DMS 273 treated with DMSO at 0.1 percent for 48 hours (cell line): ENCODE data around the gene MYBPC2.
"Not testable (repeated sequence)": the region's sequence is repeated elsewhere in the genome, so short reads cannot be mapped to it uniquely, and the experiment has no call there.

Source experiments
- DNase-seq: peaks from one replicate; lab custom pipeline; 2025; lab: John Stamatoyannopoulos, UW

Gene MYBPC2

DNA sequence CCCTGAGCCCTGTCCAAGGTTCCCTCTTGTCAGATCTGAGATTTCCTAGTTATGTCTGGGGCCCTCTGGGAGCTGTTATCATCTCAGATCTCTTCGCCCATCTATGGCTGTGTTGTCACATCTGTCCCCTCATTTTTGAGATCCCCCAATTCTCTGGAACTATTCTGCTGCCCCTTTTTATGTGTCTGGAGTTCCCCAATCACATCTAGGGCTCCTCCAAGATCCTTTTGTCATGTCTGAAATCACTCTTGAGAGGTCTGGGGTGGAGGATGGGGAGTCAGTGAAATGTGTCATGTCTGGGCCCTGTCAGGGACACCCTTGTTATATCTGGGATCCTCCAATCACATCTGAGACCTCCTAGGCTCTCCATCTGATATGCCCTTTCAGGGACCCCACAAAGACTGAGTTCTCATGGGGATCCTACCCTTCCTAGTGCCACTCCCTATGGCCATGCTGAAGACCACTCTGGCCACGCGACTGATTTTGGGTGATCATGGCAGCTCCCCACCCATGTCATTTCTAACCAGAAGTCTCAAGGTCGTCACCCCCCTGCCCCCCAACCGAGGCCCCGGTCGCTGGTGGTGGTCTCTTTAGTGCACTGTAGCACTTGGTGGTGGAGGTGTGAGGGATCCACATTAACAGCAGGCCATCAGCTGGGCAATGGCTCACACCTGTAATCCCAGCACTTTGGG lies 3.8 kb upstream of the MYBPC2 start:
- DNase-seq = no peak

DNA sequence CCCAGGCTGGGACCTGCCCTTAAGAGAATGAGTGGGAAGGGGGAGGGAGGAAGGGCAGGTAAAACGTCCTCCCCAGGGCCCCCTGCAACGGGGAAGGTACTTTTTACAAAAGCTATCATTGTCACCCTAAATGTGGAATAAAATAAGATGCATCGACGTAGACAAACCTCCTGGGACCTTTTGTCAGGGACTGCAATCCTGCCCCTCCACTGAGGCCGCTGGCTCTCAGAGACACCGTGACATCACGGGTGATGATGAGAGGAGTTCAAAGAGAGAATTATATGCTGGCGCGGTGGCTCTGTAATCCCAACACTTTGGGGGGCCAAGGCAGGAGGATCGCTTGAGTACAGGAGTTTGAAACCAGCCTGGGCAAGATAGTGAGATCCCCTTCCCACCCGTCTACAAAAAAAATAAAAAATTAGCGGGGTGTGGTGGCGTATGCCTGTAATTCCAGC lies 1.8 kb upstream of the MYBPC2 start:
- DNase-seq = no peak

DNA sequence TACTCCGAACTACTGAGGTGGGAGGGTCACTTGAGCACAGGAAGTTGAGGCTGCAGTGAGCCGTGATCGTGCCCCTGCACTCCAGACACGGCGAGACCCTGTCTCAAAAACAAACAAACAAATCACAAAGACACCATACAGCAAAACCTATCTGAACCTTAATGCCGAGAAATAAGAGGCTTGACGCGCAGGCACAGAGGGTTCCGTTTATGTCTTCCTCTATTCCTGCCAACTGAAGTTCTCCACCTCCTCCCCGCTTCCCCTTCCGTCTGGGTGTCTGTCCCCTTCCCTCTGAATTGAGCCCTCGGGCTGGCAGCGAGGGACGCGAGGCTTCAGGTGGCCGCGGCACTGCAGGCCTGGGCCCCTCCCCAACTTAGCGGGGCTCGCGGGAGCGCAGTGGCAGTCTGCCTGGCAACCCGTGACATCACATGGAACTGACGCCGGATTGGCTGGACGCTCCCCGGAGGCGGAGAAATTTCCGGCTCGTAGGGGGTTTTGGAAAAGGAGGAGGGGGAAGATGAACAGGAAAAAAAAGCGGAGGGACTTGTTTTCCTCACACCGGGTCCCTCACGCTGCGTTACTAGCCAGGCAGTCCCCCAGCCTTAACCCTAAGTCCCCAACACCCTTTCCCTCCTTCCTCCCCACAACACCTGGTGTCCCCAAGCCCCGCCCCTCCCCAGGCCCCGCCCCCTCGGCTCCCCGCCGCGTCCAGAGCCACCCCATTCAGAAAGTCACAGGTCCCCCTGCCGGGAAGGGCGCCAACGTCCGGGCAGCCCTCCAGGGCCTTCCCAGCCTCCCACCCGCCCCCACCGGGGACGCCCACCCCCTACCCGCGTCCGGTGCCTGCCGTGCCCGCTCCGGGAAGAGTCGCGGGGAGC lies 1.1 kb upstream of the MYBPC2 start:
- no peak for DNase-seq

GRCh38 chr19:50433201-50434180 lies 799 bp downstream of the MYBPC2 start:
- no peak for DNase-seq

DNA sequence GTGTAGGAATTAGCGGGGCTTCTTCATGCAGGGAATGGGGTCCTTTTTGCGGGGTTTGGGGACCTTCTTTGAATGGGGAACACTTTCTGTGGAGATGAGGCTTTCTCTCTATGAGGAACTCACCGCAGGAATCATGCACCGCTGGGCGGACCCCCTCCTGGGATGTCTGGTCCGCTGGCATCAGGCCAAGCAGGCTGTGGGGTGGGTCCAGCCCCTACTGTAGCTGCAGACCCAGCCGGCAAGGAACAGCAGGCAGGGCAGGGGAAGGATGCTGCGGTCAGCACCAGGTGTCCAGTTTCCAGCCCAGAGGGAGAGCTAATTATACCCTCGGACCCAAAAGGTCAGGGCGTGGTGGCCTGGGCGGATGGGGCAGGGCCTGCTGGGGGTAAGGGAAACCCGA lies 1.8 kb downstream of the MYBPC2 start:
- no peak for DNase-seq

DNA sequence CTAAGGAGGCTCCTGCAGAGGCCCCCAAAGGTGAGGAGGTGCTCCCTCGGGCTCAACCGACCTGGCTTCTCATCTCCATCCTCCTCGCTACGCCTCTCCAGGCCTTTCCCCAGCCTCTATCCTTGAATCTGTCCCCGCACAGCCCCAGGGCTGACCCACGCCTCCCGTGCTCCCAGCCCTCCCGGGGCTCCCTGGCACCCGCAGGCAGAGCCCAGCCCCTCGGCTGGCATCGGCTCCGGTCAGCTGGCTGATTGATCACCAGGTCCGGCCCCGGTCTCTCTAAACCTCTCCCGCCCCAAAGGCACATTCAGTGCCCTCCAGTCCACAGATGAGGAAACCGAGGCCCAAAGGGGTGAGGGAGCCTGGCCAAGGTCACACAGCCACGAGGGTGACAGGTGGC lies 2.5 kb downstream of the MYBPC2 start:
- no peak for DNase-seq

DNA sequence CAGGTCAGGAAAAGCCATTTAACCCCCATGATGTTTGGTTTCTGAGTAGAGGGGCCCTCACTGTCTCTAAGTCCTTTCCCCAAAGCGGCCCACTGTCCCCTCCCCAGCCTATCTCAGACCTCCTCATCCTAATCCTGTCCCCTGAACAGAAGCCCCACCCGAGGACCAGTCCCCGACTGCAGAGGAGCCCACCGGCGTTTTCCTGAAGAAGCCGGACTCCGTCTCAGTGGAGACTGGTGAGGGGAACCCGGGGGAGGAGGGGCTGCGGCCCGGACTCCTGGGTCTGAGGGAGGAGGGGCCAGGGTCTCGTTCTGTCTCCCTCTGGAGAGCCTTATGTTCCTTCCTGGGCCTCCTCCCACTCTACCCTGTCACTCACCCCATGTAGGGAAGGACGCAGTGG lies 2.9 kb downstream of the MYBPC2 start:
- no peak for DNase-seq

GRCh38 chr19:50437862-50438449 lies 5.3 kb downstream of the MYBPC2 start:
- no peak for DNase-seq

DNA sequence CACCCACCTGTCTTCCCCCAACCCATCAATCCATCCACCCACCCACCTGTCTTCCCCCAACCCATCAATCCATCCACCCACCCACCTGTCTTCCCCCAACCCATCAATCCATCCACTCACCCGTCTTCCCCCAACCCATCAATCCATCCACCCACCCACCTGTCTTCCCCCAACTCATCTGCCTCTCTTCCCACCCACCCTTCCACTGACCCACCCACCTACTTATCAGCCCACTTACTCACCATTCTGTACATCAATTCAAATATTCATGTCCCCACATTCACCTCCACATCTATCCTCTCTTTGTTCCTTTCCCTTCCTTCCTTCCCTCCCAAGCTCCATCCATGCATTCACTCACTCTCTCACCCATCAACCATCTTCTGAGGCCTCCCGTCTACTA lies 6.4 kb downstream of the MYBPC2 start:
- DNase-seq = not testable (repeated sequence)

DNA sequence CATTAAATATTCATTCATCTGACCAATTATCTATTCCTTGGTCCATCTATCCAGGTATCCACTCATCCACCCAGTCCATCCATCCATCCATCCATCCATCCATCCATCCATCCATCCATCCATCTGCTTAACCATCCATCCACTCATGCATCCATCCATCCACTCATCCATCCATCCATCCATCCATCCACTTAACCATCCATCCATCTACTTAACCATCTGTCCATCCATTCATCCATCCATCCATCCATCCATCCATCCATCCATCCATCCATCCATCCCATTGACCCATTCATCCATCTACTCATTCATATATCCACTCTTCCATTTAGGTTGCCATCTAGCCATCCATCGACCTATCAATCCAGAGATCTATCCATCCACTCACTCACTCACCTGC lies 11.4 kb downstream of the MYBPC2 start:
- DNase-seq = no peak

DNA sequence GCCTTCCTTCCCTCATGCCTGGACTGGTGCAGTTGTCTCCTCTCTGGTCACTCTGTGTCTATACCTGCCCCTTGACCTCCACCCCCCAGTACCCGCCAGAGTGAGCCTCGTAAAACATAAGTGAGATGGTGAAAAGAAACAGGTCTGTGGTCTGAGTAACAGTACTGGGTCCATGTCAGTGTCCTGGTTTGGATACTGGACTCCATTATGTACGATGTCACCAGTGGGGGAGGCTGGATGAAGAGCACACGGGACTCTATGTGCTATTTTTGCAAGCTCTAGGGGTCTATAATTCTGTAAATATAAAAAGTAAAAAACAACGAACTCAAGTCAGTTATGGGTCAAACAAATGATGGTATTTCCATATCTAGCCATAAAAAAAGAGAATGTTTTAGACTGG lies 14.4 kb downstream of the MYBPC2 start:
- DNase-seq = no peak

DNA sequence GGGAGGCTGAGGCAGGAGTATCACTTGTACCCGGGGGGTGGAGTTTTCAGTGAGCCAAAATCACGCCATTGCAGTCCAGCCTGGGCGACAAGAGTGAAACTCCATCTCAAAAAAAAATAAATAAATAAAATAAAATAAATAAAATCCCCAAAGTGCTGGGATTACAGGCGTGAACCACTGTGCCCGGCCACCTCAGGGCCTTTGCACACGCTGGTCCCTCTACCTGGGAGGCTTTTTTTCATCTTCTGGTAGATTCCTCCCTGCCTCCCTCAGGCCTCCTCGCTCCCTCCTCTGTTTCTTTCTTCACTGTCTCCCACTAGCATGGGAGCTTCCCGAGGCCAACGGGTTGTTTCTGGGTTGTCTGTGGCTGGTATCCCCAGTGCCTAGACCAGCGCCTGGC lies 15.1 kb downstream of the MYBPC2 start:
- no peak for DNase-seq

DNA sequence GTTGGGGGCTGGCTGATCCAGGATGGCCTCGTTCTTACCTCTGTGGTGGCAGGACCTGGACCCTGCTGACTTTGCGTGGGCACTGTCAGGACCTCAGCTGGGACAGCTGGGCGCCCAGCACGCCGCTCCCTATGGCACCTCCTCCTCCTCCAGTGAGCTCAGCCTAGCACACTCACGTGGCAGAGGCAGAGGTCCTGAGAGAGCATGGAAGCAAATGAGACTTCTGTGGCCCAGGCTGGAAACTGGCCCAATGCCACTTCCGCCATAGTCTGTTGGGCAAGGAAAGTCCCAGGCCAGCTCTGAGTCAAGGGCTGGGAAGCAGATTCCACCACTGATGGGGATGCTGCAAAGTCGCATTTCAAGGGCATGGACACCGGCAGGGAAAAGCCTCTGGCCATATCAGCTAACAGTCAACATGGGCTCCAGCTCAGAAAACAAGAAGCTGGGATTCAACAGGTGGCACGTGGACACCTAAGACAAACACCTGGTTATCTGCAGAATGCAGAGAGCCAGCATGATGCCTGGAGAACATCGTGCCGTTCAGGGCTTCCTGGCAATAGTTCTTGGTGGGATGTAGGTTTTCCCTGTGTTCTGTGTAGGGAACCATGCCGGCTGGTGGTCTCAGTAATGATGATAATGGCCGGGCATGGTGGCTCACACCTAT lies 16.7 kb downstream of the MYBPC2 start:
- no peak for DNase-seq

- DNase-seq = no peak
Observed at GRCh38 chr19:50450369-50451222, 17.9 kb downstream of the MYBPC2 start.

- DNase-seq = no peak
Observed at GRCh38 chr19:50451223-50451534, 18.5 kb downstream of the MYBPC2 start.

DNA sequence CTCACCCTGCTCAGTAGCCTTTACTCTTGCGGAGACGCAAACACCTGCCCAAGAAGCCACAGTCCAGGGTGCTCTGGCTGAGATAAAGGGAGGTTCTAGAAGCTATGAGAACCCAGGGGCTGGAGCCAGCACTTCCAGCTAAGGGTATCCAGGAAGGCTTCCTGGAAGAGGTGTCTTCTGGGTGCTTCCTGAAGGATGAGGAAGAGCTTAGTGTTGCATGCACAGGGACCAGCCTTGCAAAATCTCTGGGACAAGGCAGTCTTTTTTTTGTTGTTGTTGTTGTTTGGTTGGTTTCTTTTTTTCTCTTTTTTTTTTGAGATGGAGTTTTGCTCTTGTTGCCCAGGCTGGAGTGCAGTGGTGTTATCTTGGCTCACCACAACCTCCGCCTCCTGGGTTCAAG lies 20.6 kb downstream of the MYBPC2 start:
- no peak for DNase-seq

- no peak for DNase-seq
Observed at GRCh38 chr19:50455992-50456391, 23.3 kb downstream of the MYBPC2 start.

GRCh38 chr19:50457300-50457699 lies 24.6 kb downstream of the MYBPC2 start:
- DNase-seq = no peak

GRCh38 chr19:50458396-50459066 lies 25.8 kb downstream of the MYBPC2 start:
- no peak for DNase-seq

DNA sequence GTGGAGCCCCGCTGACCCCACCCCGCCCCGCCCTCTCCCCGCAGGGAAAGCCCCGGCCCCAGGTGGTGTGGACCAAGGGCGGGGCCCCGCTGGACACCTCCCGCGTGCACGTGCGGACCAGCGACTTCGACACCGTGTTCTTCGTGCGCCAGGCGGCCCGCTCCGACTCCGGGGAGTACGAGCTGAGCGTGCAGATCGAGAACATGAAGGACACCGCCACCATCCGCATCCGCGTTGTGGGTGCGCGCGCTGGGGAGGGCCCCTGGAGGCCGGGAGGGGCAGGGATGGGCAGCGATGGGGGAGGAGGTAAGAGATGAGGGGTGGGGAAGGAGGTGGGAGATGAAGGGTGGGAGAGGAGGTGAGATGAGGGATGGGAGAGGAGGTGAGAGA lies 26.4 kb downstream of the MYBPC2 start:
- DNase-seq = no peak
